HUDEP-2 (cell line): ENCODE data around the gene NOL4L.
"Not testable (repeated sequence)": the region's sequence is repeated elsewhere in the genome, so short reads cannot be mapped to it uniquely, and the experiment has no call there.

Experiments used
- DNase-seq, 76 experiments: peaks; one replicate each; lab custom pipeline; 2025; ENCODE audit not compliant: unreplicated experiment in 76 of 76; lab: John Stamatoyannopoulos, UW

NOL4L gene

DNA sequence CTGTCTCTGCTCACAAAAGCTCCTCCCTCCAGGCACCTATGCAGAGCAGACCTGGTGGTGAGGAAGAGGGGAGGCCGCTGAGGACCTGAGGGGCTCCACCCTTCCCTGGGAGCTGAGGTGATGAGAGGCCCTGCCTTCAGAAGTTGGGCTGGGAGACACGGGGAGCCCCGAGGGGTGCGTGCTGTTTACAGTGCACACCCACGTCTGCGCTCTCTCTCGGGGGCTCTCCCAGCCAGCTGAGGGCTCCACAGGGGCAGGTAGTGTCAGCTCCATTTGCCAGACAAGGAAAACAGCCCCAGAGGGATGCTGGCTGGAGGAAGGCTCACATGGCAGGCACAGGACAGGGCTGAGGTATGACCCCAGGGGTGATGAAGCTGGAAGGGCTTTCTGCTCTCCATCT, 13.5 kb upstream of the NOL4L start:
- DNase-seq, result no peak

DNA sequence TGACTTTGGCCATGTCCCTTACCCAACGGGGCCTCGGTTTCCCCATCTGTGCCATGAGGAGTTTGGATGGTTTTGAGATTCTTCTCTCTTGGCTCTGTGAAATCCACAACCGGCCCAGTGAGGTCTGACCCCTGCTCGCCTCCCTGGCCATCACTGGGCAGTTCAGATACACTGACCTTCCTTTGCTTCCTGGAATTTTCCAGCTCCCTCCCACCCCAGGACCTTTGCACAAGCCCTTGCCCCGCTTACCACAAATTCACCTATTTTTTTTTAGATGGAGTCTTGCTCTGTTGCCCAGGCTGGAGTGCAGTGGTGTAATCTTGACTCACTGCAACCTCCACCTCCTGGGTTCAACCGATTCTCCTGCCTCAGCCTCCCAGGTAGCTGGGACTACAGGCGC, 12.6 kb upstream of the NOL4L start:
- DNase-seq, result no peak

DNA sequence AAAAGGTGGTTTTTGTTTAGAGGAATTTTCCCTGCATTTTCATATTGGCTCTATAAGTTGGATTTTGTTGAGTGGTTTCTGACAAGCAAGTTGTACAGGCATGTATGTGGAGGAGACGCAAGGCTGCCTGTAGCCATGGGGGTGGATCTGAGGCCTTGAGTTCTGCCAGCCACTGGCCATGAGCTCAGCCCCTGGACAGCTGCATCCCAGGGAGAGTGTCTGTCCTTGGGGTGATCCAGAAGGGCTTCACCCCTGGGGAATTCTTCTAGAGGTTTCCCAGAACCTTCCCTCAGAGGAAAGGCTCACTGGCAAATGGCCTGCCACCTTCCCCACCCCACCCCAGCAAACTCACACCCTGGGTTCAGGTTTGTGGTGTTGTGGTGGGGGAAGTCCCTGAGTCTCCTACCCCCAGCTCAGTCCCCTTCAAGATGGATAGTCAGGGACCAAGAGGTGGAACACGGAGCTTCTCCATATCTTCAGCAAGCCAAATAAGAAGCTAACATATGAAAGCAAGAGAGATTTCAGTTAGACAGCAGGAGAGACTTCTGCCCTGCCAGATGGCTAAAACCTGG, 11.6 kb upstream of the NOL4L start:
- DNase-seq, result no peak

DNA sequence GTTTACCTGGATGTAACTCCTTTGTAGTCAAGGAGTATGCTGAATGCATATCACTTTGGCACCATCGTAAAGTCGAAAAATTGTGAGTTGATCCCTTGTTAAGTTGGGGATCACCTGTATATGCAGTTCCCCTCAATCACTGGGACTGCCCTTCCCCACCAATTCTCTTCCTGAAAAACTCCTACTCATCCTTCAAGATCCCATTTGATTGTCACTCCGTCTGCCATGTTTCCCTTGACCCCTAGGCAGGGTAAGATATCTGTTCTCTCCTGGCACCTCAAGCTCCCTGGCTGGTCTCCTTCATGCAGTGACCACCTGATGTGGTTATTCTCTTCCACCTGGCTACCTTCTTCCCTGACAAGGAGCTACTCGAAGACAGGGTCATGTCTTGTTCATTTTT, 10.0 kb upstream of the NOL4L start:
- no peak for DNase-seq

DNA sequence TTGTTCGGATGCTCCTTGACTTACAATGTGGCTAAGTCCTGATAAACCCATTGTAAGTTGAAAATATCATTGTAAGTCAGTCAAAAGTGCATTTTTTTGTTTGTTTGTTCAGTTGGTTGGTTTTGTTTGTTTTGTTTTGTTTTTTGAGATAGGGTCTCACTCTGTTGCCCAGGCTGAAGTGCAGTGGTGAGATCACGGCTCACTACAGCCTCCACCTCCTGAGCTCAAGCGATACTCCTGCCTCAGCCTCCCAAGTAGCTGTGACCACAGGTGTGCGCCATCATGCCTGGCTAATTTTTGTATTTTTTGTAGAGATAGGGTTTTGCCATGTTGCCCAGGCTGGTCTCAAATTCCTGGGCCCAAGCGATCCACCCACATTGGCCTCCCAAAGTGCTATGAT, 9.5 kb upstream of the NOL4L start:
- not testable (repeated sequence) for DNase-seq

DNA sequence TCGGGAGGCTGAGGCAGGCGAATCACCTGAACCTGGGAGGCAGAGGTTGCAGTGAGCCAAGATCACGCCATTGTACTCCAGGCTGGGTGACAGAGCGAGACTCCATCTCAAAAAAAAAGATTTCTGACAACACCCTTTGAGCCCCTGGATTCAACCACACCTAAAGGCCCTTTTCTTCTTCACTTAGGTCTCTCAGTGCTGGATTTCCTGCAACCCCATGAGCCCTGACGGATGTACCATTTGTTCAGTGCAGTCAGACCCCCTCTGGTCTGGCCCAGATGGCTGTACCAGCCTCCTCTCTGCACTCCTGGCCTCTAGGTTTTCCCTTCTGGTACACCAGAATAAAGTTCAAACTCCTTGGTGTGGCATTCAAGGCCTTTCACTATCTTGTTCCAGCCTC, 9.1 kb upstream of the NOL4L start:
- no peak for DNase-seq

DNA sequence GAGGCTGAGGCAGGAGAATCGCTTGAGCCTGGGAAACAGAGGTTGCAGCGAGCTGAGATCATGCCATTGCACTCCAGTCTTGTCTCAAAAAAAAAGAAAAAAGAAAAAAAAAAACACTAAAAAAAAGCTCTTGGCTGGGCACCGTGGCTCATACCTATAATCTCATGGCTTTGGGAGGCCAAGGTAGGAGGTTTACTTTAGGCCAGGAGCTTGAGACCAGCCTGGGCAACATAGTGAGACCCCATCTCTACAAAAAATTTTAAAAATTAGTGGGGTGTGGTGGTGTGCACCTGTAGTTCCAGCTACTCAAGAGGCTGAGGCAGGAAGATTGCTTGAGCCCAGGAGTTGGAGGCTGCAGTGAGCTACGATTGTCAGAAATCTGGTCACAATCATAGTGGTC, 7.5 kb upstream of the NOL4L start:
- not testable (repeated sequence) for DNase-seq

DNA sequence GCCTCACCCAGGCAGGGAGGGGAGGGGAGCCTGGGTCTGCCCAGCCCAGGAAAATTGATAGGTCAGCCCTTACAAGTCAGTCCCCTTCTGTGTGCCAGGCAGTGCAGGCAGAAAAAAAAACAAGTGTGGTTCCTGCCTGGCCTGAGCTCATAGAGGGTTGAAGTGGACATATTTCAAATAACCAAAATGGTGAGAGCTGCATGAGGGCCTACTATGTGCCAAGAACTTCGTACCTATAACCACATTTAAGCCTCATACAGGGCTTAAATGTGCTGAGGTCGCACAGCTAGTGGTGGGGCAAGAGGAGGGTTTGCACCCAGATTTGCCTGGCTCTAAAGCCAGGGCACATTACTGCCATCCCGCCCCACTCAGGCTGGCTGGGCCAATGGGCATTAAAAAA, 6.9 kb upstream of the NOL4L start:
- no peak for DNase-seq

DNA sequence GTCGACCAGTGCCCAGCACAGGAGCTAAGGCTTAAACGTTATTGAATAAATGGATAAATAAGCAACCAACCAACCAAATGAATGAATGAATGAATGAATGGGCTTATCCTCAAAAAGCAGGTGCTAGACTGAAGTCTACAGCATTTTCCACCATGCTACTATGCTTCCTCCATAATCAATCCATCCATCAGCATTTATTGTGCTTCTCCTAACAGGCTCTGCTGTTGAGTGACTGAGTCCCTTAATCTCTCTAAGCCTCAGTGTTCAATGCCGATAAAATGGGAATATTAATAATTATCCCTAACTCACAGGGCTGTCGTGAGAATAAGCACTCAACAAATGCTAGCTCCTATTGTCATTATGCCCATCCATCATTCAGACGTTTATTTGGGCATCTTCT, 4.6 kb upstream of the NOL4L start:
- no peak for DNase-seq

DNA sequence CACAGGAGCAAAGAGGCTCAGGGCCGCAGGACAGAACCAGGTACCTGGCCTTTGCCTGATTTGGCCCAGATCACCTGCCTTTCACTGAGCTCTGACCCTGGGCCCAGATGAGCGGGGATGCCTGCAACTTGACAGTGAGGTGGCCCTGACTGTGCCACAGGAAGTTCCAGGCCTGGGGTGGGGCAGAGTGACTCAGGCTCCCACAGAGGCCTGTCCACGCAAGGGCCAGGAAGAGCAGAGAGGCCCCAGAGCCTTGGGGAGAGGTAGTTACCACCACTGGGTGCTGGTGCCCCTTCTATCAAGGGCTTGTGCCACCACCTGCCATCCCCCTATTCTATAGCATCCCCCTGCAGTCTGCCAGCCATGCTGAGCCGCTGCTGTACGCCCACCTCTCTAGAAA, 4.1 kb upstream of the NOL4L start:
- DNase-seq, result no peak

DNA sequence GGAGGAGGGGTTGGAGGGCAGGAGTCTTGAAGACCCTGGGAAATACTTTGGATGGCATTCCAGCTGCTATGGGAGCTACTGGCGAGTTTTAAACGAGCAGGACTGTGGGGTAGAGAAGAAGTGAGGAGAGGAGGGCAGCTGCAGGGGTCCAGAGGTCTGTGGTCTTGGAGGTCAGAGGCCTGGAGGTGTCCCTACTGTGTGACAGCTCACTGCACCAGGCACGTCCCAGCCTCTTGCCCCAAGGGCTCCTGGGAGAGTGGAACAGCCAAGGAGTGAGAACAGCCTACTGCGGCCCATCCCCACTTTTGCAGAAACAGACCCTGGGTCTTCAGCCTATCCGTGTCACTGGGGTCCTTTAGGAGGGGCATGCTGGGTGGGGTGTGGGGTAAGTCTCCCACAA, 2.9 kb upstream of the NOL4L start:
- no peak for DNase-seq

DNA sequence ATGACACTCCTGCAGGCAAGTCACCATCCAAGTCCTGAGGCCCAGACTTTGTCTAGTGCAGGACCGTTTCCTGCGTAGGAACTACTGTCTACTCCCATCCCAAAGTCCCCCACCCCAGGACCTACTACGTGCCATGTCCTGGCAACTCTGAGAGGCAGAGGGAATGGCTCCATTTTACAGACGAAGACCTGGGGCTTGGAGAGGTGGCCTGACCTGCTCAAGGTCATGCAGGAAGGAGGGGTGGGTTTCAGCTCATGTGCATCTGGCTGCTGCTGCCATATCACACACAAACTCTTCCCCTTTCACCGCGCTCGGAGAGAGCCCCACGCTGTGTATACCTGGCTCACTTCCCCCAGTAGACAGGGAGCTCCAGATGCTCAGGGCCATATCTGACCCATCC, 1.2 kb upstream of the NOL4L start:
- no peak for DNase-seq

DNA sequence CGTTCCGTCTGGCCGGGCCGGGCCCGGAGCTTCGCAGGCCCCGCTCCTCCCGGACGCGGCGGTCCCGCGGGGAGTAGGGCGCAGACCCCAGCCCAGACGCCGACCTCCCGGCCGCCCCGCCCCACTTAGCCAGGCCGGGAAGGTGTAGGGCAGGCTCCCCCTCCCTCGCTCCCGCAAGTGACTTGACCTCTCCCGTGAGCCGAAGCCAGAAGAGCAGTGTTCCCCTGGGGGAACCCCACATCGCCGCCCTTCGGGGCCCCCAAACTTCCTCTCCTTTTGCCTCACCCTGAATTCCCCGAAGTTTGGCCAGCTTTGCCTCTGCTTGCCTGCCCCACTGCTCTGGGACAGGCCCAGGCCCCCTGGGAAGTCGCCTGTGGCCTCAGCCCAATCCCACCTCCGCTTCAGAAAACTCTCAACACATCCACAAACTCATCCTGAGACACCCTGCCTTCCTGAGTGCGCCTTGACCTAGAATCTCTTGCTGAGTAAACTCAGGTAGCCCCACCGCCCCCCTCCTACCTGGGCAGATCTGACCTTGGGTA, 524 bp upstream of the NOL4L start:
- no peak for DNase-seq

DNA sequence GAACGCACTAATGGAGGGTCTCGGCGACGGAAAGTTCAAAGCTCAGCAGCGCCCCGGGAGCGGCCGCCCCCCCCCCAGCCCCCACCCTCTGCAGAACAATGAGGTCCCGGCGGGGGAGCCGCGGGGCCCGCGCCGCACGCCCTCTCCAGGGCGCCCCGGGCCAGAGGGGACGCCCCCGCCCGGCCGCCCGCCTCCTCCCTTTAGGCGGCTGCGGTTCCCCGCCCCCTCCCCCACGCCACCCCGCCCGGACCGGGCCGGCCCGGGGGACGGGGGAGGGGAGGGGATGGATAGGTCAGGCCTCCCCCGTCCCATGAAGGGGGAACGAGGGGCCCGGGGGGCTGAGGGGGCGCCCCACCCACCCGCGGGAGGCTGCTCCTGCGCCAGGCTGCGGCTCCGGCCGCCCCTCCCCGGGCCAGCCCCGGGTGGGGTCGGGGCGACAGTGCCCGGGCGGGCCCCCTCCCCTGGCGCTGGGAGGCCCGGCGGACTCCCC, 1.5 kb downstream of the NOL4L start:
- DNase-seq, result peak in 20 of 76 experiments; percentile 3 to 73 (median 42)

DNA sequence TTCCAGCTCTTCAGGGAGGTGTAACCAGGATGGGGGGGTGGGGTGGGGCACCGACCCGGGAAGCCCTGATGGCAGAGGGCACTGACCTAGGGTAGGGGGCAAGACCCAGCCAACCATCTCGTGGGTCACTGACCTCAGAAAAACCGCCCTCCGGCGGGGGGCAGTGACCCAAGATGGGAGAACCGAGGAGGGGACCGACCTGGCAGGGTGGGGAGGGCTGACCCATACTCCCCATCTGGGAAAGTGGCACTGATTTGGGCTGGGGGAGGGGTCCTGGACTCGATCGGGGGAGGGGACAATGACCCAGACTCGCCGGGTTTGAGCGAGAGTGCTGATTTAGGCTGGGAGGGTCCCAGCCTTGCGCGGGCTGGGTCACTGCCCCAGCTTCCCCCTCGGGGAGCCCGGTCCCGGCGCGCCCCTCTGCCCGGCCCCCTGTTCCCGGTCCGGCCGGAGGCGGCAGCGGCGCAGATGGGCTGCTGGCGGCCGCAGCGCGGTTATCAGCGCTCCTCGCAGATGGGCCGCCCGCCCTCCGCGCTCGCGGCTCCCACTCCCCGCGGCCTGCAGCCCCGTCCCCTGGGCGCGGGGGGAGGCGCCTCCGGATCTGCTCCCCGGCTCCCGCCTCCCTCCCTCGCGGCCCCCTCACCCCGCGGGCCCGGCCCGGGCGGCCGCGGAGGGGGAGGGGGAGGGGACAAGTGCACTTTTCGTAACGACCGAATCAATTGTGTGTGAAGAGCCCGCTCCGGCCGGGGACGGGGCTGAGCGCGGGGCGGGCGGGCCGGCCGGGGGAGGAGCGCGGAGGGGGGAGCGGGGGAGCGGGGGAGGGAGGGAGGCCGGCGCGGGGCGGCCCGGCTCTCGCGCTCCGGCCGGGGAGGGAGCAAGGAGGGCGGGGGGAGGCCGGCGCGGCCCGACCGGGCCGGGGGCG, 2.2 kb downstream of the NOL4L start:
- peak in 30 of 76 experiments; percentile 7 to 67 (median 32) for DNase-seq

DNA sequence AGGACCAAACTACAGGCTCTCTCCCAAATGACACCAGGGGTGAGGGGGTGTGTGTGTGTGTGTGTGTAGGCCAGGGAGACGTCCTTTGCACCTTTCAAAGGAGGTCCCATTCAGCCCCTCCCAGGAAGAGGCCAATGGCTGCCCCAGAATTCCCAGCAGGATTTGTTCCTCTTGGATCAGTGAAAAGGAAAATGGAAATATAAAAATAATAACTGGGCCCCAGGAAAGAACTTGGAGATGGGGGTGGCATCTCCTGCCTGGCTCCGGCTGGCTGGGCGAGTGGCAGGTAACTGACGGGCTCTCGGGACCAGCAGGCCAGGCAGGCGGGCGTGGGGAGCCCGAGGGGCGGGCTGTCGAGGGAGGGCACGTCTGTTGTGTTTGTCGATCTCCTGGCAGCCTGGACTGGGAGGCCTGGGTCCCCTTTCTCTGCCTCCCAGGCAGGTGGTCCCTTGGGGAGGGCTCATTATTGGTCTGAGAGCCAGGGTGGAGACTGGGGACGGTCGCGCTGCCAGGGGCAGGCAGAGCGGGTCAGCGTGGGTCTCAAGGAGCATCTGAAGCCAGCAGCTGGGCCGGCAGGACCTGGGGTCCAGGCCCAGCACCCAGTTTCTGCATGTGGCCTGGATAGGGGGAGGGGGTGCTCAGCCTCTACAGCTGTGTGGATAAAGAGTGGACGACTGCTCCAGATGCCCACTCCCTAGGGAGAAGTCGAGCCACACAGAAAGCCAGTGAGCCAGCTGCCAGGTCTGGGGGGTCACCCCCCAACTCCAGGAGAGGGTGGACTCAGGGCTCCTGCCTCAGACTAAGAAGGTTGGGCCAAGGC, 3.1 kb downstream of the NOL4L start:
- peak in 4 of 76 experiments; percentile 8 to 46 (median 20) for DNase-seq

DNA sequence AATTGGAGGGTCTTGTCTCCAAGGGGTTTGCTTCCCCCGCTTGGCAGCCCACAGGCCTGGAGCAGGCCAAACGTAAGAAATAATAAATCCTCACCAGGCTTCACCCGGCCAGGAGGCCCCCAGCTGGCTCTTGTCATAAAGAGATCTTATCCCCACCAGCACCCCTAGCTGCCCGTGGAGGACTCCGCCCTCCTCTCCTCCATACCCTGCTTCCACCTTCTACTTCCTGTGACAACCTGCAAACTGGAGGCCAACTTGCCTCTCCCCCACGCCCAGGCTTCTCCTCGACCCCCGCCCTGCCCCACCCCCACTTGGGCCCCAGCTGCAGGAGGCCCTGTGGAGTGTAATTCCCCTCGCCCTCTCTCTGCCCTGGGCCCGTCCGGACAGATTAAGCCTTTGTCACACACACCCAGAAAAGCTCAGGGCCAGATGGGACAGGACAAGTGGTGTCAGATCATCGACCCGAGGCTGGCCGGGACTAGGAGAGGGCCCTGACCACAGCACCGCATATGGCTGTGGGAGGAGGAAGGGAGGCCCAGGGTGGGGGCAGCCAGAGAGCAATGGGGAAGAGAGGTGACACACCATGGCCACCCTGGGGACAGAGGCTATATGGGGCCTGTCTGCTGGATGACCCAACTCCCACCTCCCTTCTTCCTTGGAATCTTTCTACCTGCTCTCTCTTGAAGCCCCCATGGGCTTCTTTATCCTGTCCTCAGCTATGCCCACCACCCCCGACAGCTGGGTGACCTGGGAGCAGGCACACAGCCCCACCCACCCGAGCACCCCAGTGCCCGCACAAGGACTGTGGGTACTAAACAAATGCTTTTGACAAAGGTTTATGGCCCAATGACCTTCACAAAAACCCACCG, 3.9 kb downstream of the NOL4L start:
- DNase-seq, result peak in 70 of 76 experiments; percentile 16 to 93 (median 60)

DNA sequence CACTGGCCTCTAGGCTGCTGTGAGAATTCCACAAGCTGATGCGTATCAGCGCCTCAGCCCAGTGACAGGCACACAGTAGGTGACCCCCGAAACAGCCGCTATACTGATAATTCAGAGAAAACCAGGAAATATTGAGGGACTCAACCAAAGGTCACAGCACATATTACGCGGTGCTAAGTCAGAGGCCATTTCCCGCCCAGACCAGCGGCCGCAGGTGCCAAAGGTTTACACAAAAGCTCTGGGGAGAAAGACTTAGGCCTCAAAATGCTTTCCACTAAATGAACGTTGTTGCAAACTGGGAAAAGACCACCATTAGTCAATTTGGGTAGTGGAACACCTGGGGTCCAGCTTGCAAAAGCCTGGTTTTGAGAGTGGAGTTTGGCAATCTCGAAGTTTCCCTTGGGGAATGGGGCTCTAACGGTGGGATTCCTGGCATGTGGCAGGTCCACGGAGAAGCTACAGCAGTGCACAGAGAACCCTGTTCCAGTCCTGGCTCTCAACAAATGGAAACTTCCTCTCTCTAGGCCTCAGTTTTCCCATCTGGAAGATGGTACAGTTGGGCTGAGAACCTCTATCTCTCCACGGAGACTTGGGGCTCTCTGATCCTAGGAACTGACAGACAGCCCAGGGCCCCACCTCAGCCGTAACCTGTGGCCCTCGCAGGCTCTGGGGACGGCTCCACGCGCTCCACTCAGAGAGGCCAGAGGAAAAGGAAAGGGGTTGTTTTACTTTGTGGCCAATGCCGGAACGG, 4.7 kb downstream of the NOL4L start:
- DNase-seq, result no peak

DNA sequence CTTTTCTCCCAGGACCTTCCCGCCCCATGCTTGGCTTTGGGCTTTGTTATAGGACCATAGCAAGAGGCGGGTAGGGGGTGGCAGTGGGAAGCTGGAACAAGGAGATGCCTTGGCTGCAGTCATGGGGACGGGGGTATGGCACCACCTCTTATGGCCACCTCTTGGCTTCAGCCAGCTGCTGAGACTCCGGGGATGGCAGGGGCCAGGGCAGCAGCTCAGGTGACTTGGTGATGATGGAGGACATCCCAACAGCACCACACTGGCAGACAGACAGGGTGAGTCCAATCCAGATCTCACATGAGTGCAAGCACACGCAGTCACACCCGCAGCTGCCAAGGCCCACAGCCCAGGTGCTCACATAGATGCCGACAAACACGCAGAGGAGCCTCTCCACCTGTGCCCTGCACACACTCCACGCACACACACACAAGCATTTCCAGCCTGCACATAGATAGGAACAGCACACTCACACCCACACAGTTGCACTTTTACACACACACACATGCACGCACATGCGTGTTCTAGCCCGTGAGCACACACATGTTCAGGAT, 6.2 kb downstream of the NOL4L start:
- no peak for DNase-seq
